GM20431 (cell line): ENCODE measurements around the gene CHRM3.
"Not testable (repeated sequence)": the region's sequence is repeated elsewhere in the genome, so short reads cannot be mapped to it uniquely, and the experiment has no call there.

Experiments used
- in situ Hi-C: fragments of 300-500 bp; cut with MseI, MboI; formaldehyde crosslinking; loops from one replicate; pipeline ENCODE4 v1.15.0; 2020; ENCODE audit warnings: low sequenced_read_pairs; ENCODE audit not compliant: unreplicated experiment

The CHRM3 gene

GRCh38 chr1:239386453-239387303 lies at the start of gene CHRM3:
CHRM3 (plus strand) TSS chr1:239386568; CDS start chr1:239907452, 520,884 bp downstream.
- in situ Hi-C loops: no loop called here

DNA sequence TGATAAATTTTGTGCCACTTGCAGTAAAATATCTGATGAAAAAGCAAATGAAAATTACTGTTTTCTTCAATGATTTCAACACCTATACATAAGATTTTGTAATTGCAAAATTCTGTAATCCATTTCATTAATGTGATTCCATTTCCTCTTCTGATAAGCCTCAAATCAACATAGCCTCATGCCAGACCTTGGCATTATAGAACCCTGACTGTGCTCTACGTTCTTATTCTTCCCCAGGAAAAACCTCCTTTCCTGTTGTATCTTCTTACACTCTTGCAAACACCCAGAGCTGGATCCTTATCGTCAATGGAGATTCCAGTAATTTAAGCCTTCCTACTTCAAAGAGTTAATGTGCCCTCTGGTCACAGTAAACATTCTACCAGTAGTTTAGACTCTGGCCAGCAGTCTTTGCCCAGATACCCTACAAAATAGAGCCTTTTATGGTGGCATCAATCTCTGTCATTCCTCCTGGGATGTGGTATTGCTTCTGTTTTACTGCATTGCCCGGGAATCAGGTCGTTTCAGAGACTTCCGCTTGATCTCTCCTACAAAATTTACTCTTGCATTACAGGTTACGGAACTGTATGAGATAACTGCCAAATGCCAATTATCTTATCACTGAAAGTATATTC lies 48.5 kb upstream of the CHRM3 start:
- in situ Hi-C loops: no loop called here

GRCh38 chr1:239347776-239348175 lies 38.6 kb upstream of the CHRM3 start:
- in situ Hi-C loops: no loop called here

- in situ Hi-C loops: no loop called here
These were observed 37.6 kb upstream of the CHRM3 start for GRCh38 chr1:239348635-239349353.

GRCh38 chr1:239349699-239350098 lies 36.7 kb upstream of the CHRM3 start:
- in situ Hi-C loops: no loop called here

DNA sequence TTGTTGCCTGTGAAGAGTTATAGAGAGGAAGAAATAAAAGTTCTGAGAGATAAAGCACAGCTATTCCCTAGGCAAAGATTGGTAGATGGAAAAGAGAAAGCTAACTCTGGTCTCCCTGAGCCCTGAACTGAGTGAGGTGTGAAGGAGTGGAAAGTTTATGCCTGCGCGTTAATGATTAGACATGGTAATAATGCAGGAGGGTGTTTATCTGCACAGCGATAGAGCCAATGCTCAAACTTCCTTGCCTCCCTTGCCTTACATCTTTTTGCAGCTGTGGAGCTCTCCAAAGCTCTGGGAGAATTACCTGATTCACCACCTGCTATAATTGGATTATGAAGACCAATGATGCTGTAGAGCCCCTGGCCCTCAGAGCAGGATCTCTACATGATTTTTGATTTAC lies 32.8 kb upstream of the CHRM3 start:
- in situ Hi-C loops: no loop called here

DNA sequence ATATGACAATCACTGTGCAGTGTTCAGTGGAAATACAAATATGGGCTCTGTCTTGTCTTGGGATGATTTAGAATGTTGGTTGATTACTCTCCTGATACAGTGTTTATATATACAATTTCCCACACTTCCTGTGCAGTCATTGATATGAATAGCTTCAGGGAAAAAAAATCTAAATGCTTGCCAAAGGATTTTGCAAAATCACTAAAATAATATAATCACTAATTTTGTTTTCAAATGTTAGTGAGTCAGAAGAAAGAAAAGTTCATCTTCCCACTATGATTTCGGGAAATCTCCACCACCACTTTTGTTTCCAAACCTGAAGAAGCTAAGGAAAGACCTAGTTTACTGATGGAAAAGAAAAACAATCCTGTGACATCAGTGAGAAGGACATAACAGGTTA lies 32.1 kb upstream of the CHRM3 start:
- in situ Hi-C loops: no loop called here

GRCh38 chr1:239357867-239358266 lies 28.5 kb upstream of the CHRM3 start:
- in situ Hi-C loops: no loop called here

GRCh38 chr1:239361403-239361802 lies 25.0 kb upstream of the CHRM3 start:
- in situ Hi-C loops: no loop called here

DNA sequence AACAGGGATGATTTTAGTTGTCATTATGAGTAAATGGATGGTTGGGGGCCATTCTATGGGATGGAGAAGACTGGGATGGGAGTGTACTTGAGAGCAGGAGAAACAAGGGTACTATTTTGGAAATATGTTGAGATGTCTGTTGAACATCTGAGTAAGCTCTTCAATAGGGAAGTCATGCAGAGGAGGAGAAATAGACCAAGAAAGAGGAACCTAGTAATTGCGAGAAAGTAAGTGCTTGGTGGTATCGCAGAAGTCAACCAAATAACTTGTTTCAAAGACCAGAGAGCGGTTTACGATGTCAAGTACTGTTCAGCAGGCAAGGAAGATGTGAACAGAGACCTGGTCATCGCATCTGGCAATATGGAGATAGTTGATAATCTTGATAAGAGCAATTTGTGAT lies 22.4 kb upstream of the CHRM3 start:
- in situ Hi-C loops: no loop called here

DNA sequence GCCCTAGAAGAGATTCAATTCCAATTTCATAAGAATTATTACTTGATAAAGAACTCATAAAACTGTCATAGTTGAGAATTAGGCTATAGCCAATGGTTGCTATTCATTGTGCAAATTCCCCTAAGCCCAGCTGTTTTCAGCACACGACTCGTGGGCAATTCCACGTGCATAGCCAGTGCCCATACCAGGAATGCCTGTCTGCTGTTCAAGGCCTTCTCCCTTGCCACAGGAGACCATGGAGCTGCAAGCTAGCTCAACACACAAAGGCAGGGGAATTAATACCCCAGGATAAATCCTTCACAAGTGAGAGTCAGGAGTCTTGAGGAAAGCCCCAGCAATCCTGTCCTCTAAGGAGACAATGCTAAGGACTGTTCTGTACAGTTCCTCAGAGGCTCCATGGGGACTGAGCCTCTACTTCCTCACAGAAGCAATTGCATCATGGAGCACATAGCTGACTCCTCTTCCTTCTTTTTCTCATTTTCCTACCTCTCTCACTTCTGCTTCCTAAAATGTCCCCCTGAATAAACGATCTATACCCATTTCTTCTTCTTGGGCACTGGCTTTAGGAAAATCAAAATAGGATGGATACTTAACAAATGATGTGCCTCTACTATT lies 19.1 kb upstream of the CHRM3 start:
- in situ Hi-C loops: no loop called here

DNA sequence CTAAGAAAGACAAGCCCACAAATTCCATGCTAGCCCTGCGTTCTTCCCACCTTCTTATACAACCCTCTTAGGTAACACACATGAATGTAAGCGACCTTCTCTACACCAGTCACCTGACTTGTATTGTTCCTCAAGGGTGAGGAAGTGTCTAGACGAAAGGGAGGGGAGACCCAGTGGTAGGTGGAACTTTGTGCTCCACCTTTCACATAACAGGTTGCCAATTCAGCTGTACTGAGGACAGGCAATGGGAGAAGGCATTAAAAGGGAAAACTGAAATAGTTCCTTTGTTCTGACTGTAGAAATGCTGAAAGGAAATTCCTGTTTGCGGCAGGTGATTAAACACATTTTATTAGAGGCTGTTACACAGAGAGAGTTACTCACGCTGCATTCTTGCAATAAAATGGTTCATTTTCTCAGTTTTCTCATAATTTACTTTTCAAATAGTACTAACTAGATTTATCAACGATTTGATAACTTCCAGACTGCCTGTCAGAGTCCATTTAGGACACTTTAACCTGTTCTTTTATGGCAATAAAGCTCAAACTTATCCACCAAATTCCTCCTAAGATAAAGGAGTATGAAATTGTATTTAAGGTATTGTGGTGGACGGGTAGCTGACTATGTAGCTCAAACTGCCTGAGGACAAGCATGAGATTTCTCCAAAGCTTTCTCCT lies 17.8 kb upstream of the CHRM3 start:
- in situ Hi-C loops: no loop called here

DNA sequence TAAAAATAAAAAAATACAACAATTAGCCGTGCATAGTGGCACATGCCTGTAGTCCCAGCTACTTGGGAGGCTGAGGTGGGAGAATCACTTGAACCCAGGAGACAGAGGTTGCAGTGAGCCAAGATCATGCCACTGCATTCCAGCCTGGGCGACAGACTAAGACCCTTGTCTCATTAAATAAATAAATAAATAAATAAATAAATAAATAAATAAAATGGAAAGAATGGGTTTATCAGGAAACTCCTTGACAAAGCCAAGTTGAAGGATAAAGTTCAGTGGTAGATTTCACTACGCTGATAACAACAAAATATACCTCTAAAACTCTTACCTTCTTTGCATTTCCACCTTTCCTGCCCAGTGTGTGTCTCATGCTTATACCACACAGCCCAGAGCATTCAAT lies 15.5 kb upstream of the CHRM3 start:
- in situ Hi-C loops: not testable (repeated sequence)

- in situ Hi-C loops: no loop called here
These were observed 3.7 kb upstream of the CHRM3 start for GRCh38 chr1:239382666-239383065.

- in situ Hi-C loops: no loop called here
These were observed 2.7 kb upstream of the CHRM3 start for GRCh38 chr1:239383714-239384113.

DNA sequence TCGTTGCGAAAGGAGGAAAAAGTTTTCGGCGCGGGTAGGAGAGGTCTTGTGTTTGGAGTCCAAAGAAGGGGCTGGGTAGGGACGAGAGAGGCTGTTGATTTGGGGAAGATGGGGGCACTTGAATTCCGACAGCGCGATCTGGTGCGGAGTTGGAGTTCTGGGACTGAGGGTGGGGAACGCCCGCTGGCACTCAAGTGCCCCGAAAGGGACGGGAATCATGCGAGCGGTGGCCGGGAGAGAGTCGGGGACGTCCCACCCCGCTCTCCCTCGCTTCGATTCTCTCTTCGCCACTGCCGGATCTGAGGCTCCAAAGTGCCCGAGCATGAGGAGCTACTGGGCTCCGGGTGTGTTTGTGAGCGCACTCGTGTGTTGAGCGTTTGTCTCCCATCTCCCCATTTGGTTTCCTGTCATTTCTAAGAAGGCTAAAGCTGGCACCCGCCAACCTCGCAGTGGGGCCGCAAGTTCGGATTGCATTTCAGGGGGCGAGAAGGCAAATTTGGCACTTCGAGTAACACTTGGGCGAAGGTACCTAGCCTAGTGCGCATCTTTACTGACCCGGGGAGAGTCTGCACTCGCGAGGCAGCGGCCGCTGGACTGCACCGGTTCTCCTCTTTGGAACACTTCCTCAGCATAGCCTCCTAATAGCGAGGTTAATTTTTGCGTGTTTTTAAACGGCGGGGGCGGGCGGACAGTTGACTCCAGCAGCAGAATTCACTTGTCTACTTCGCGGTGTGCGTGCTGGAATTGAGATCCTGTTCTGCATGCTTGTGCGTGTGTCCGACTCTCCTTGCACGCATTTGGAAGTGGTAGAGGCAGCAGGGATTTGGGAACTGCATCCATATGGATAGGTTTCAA lies 1.2 kb downstream of the CHRM3 start:
- in situ Hi-C loops: no loop called here

DNA sequence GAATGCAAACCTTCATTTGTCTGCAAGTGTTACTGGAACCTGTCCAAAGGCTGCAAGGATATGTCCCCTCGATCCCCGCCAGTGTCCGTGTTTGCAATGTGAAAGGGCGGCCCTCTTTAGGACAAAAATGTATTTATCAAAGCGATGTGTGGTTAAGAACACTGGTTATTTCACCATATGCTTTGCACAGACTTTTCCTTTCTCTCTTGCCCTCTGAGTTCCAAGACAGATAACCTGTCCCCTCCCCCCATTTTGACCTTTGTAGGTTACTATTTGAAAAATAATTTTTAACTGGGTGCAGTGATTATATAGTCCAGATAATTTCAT lies 1.8 kb downstream of the CHRM3 start:
- in situ Hi-C loops: no loop called here

GRCh38 chr1:239388578-239388977 lies 2.2 kb downstream of the CHRM3 start:
- in situ Hi-C loops: no loop called here

GRCh38 chr1:239389703-239390102 lies 3.3 kb downstream of the CHRM3 start:
- in situ Hi-C loops: no loop called here
